Activated naive CD4-positive, alpha-beta T cell treated with anti-CD3 and anti-CD28 coated beads, Interleukin-2, amount 50 U/mL, for 72 hours (primary cell): ENCODE data around the gene RNF39. TPM values are rescaled to one million over a fixed set of nuclear protein-coding genes. Genes with fewer than 3 reads are reported as not detected.

Experiments
- ATAC-seq, 2 donors: fragments of 150-1000 bp; cut with Tn5 transposase; 2 replicates each; pipeline ENCODE4 v1.10.0; 2021; ENCODE audit warnings: mild to moderate bottlenecking in 2 of 2, moderate library complexity in 2 of 2
- DNase-seq, 2 donors: peaks; one replicate each; pipeline ENCODE4 v3.0.0; 2021 to 2022; ENCODE audit warnings: low spot score in 2 of 2
- H3K27ac Mint-ChIP-seq, 2 donors: one replicate each; pipeline ENCODE4 v1.8.0; 2022; ENCODE audit warnings: mild to moderate bottlenecking in 2 of 2, mixed read lengths in 2 of 2
- H3K36me3 Mint-ChIP-seq, 2 donors: one replicate each; pipeline ENCODE4 v1.8.0; 2022; ENCODE audit warnings: mixed read lengths in 2 of 2
- H3K9me3 Mint-ChIP-seq, 2 donors: one replicate each; pipeline ENCODE4 v1.8.0; 2022; ENCODE audit warnings: mixed read lengths in 2 of 2
- total RNA-seq, 2 donors: library from RNA; stranded (reverse); gene quantifications; one replicate each; pipeline ENCODE4 v1.2.3, GENCODE V29; 2022

Gene RNF39
- total RNA-seq, 2 donors from 2014 or later = not detected

- DNase-seq (no peak), ATAC-seq (no peak)
- no peak overlapping the region for H3K27ac Mint-ChIP-seq
- no peaks in the 10 kb centered on the region for H3K9me3 Mint-ChIP-seq
- peaks cover 35 to 43% of the 10 kb centered on the region in 2 donors for H3K36me3 Mint-ChIP-seq
Observed at GRCh38 chr6:30071081-30071818, 4.3 kb downstream of the RNF39 start.

GRCh38 chr6:30067460-30068139 lies 8.0 kb downstream of the RNF39 start:
- Mint-ChIP-seq H3K36me3 (peaks cover 48 to 51% of the 10 kb centered on the region in 2 donors), H3K9me3 (peaks cover 0 to 4% of the 10 kb centered on the region in 2 donors), H3K27ac (peak overlapping the region; percentile 91 to 100)
- DNase-seq = no peak
- ATAC-seq = no peak

GRCh38 chr6:30066577-30067459 lies 8.8 kb downstream of the RNF39 start, which contains the start of gene PPP1R11:
PPP1R11 (plus strand) TSS chr6:30067198; CDS start chr6:30067411, 213 bp downstream.
- Mint-ChIP-seq H3K36me3 (peaks cover 45 to 50% of the 10 kb centered on the region in 2 donors), H3K9me3 (peaks cover 0 to 4% of the 10 kb centered on the region in 2 donors), H3K27ac (peak within 1 kb of the TSS; percentile 91 to 100)
- ATAC-seq (peak; percentile 97 to 99), DNase-seq (peak; percentile 94 to 99)

- peaks cover 52 to 54% of the 10 kb centered on the region in 2 donors for H3K36me3 Mint-ChIP-seq
- DNase-seq = no peak
- peak overlapping the region; percentile 91 to 100 for H3K27ac Mint-ChIP-seq
- ATAC-seq = no peak
- peaks cover 0 to 4% of the 10 kb centered on the region in 2 donors for H3K9me3 Mint-ChIP-seq
Observed at GRCh38 chr6:30066082-30066481, 9.5 kb downstream of the RNF39 start.

GRCh38 chr6:30063315-30063714 lies 12.3 kb downstream of the RNF39 start:
- H3K9me3 Mint-ChIP-seq = peaks cover 0 to 4% of the 10 kb centered on the region in 2 donors
- H3K36me3 Mint-ChIP-seq = peaks cover 34 to 51% of the 10 kb centered on the region in 2 donors
- H3K27ac Mint-ChIP-seq = peak overlapping the region; percentile 64 to 67

GRCh38 chr6:30062471-30063178 lies 12.9 kb downstream of the RNF39 start:
- Mint-ChIP-seq H3K9me3 (peaks cover 0 to 4% of the 10 kb centered on the region in 2 donors), H3K36me3 (peaks cover 27 to 47% of the 10 kb centered on the region in 2 donors), H3K27ac (peak overlapping the region; percentile 91 to 99)
- DNase-seq (no peak), ATAC-seq (no peak)

More at GRCh38 chr6:30063315-30063714, 12.3 kb downstream of the RNF39 start:
- no peak for DNase-seq
- no peak for ATAC-seq

GRCh38 chr6:30061858-30062458 lies 13.6 kb downstream of the RNF39 start:
- peaks cover 20 to 40% of the 10 kb centered on the region in 2 donors for H3K36me3 Mint-ChIP-seq
- ATAC-seq (peak; percentile 46 to 47), DNase-seq (no peak)
- H3K27ac Mint-ChIP-seq = peak overlapping the region; percentile 91 to 99
- H3K9me3 Mint-ChIP-seq = peaks cover 0 to 4% of the 10 kb centered on the region in 2 donors

GRCh38 chr6:30061092-30061857 lies 14.3 kb downstream of the RNF39 start, which contains the start of gene POLR1H:
POLR1H (plus strand) TSS chr6:30061265; CDS start chr6:30061525, 260 bp downstream.
- DNase-seq = peak; percentile 79 to 85
- Mint-ChIP-seq H3K36me3 (peaks cover 17 to 37% of the 10 kb centered on the region in 2 donors), H3K9me3 (peaks cover 0 to 4% of the 10 kb centered on the region in 2 donors), H3K27ac (peak within 1 kb of the TSS; percentile 91 to 99)
- ATAC-seq = peak; percentile 89 to 94

GRCh38 chr6:30060606-30061091 lies 14.9 kb downstream of the RNF39 start:
- no peak for DNase-seq
- peak; percentile 24 to 31 for ATAC-seq
- peak overlapping the region; percentile 91 to 94 for H3K27ac Mint-ChIP-seq
- peaks cover 15 to 37% of the 10 kb centered on the region in 2 donors for H3K36me3 Mint-ChIP-seq
- H3K9me3 Mint-ChIP-seq = peaks cover 0 to 4% of the 10 kb centered on the region in 2 donors

DNA sequence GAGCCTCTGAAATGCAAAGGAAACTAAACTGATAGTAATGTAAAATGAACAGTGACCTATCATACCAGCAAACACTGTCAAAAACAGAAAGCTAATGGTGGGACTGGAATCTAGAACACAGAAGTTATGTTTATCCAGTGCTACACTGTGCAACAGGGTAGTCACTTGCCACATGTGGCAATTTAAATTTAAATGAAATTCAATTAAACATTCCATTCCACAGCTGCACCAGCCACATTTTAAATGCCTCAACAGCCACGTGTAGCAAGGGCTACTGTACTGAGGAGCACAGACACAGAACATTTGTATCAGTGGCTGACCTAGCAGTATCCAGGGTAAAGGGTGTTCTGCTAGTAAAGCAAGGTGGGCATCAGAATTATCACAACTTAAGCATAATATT lies 20.1 kb downstream of the RNF39 start:
- DNase-seq (no peak), ATAC-seq (no peak)
- Mint-ChIP-seq H3K27ac (no peak overlapping the region), H3K36me3 (peaks cover 0 to 1% of the 10 kb centered on the region in 2 donors), H3K9me3 (no peaks in the 10 kb centered on the region)

- H3K36me3 Mint-ChIP-seq = no peaks in the 10 kb centered on the region
- DNase-seq = no peak
- no peaks in the 10 kb centered on the region for H3K9me3 Mint-ChIP-seq
- no peak overlapping the region for H3K27ac Mint-ChIP-seq
- ATAC-seq = no peak
Observed at GRCh38 chr6:30053682-30054081, 21.9 kb downstream of the RNF39 start.

DNA sequence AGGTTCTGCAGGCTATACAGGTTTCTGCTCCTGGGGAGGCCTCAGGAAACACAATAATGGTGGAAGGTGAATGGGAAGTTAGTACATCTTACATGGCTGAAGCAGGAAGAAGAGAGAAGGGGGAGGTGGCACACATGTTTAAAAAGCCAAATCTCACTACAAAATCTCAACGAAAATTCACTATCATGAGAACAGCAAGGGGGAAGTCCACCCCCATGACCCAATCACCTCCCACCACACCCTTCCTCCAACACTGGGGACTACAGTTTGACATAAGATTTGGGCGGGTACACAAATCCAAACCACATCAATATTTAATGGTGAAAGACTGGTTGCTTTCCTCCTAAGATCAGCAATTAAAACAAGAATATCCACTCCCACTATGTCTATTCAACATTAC lies 28.3 kb downstream of the RNF39 start:
- H3K36me3 Mint-ChIP-seq = no peaks in the 10 kb centered on the region
- ATAC-seq (no peak), DNase-seq (no peak)
- H3K9me3 Mint-ChIP-seq = no peaks in the 10 kb centered on the region
- no peak overlapping the region for H3K27ac Mint-ChIP-seq

GRCh38 chr6:30044630-30045029 lies 30.9 kb downstream of the RNF39 start:
- no peaks in the 10 kb centered on the region for H3K9me3 Mint-ChIP-seq
- no peaks in the 10 kb centered on the region for H3K36me3 Mint-ChIP-seq
- ATAC-seq = no peak
- peak overlapping the region in 1 of 2 donors; percentile 58 for H3K27ac Mint-ChIP-seq
- no peak for DNase-seq

- Mint-ChIP-seq H3K36me3 (no peaks in the 10 kb centered on the region), H3K27ac (peak overlapping the region in 1 of 2 donors; percentile 4), H3K9me3 (no peaks in the 10 kb centered on the region)
- ATAC-seq (no peak), DNase-seq (no peak)
Observed at GRCh38 chr6:30043744-30044143, 31.8 kb downstream of the RNF39 start.

GRCh38 chr6:30042914-30043313 lies 32.7 kb downstream of the RNF39 start:
- DNase-seq = no peak
- H3K36me3 Mint-ChIP-seq = no peaks in the 10 kb centered on the region
- no peak for ATAC-seq
- H3K27ac Mint-ChIP-seq = peak overlapping the region in 1 of 2 donors; percentile 4
- no peaks in the 10 kb centered on the region for H3K9me3 Mint-ChIP-seq
